Stimulated activated effector memory CD8-positive, alpha-beta T cell treated with anti-CD3 and anti-CD28 coated beads, Interleukin-12 subunit alpha, Interleukin-12 subunit beta, amount 100 ng/mL, for 72 hours (primary cell): ENCODE measurements around the gene HSPB9.
A peak's percentile ranks its signal among the peaks of the same experiment; 100 is the strongest.

Experiments
- ATAC-seq: fragments of 150-1000 bp; cut with Tn5 transposase; 2 replicates; pipeline ENCODE4 v1.10.0; 2021
- DNase-seq, 2 donors: peaks; one replicate each; pipeline ENCODE4 v3.0.0; 2021 to 2022; ENCODE audit warnings: low spot score in 2 of 2
- H3K27ac Mint-ChIP-seq: one replicate; pipeline ENCODE4 v1.8.0; 2022; ENCODE audit warnings: mild to moderate bottlenecking, mixed read lengths
- H3K36me3 Mint-ChIP-seq: one replicate; pipeline ENCODE4 v1.8.0; 2022; ENCODE audit warnings: mild to moderate bottlenecking, mixed read lengths
- H3K4me1 Mint-ChIP-seq: one replicate; pipeline ENCODE4 v1.8.0; 2022; ENCODE audit warnings: mixed read lengths
- H3K4me3 Mint-ChIP-seq: one replicate; pipeline ENCODE4 v1.8.0; 2022; ENCODE audit warnings: mild to moderate bottlenecking, mixed read lengths
- H3K9me3 Mint-ChIP-seq: one replicate; pipeline ENCODE4 v1.8.0; 2022; ENCODE audit warnings: mixed read lengths

Gene HSPB9, protein sequence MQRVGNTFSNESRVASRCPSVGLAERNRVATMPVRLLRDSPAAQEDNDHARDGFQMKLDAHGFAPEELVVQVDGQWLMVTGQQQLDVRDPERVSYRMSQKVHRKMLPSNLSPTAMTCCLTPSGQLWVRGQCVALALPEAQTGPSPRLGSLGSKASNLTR

DNA sequence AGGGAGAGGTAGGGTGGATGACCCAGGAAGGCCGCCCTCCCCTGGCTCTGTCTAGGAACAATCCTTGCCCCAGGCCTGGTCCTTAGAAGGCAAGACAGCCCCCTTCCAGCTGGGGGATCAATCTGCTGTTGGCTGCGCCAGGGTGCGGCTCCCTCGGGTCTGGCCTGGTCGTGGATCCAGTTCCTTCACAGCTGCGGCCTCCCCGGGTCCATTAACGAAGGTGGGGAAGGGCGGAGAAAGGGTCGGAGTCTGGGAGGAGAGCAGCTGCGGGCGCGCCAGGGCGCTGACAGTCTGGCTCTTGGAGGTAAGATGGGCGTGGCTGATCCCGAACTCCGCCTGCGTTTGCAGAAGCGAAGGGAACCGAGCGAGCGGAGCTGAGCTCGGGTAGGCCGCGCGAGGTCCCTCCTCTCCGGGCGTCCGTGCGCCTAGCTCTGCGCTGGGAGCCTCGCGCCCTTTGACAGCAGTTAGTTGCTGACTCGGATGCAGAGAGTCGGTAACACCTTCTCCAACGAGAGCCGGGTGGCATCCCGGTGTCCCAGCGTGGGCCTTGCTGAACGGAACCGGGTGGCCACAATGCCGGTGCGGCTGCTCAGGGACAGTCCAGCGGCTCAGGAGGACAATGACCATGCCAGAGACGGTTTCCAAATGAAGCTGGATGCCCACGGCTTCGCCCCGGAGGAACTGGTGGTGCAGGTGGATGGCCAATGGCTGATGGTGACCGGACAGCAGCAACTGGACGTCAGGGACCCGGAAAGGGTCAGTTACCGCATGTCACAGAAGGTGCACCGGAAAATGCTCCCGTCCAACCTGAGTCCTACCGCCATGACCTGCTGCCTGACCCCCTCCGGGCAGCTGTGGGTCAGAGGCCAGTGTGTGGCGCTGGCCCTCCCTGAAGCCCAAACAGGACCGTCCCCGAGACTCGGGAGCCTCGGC is at the start of gene HSPB9:
Gene HSPB9 (plus strand): TSS at position 434 of the 933 bp plus-strand sequence. CDS start 47 bp downstream, at position 481.
- H3K4me1 Mint-ChIP-seq: peaks cover 29% of the 10 kb centered on the region
- H3K27ac Mint-ChIP-seq: peak within 1 kb of the TSS; percentile 54
- no peaks in the 10 kb centered on the region for H3K9me3 Mint-ChIP-seq
- H3K4me3 Mint-ChIP-seq: peak within 1 kb of the TSS; percentile 68
- H3K36me3 Mint-ChIP-seq: peaks cover 57% of the 10 kb centered on the region
- DNase-seq: no peak
- no peak for ATAC-seq

DNA sequence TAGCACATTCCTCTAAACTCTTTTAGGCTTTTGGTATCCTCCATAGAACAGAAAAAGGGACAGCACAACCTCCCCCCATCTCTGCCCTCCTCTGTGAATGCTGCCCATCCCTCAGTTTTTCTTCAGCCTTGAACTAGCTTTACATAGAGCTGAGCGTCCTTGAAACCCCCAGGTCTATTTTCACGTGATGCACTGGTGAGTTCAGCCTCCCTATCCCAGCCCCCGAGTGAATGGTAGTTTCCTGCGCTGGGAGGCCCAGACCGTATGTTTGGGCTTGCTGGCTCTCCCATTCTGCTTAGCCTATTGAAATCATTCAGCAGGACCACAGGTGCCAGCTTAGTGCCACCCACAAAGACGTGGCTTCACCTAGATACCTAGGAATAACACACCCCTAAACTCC is 46.8 kb upstream of the HSPB9 start:
- H3K36me3 Mint-ChIP-seq: no peaks in the 10 kb centered on the region
- DNase-seq (no peak), ATAC-seq (no peak)
- H3K4me3 Mint-ChIP-seq: no peak overlapping the region
- peaks cover 10% of the 10 kb centered on the region for H3K4me1 Mint-ChIP-seq
- H3K9me3 Mint-ChIP-seq: no peaks in the 10 kb centered on the region
- no peak overlapping the region for H3K27ac Mint-ChIP-seq

DNA sequence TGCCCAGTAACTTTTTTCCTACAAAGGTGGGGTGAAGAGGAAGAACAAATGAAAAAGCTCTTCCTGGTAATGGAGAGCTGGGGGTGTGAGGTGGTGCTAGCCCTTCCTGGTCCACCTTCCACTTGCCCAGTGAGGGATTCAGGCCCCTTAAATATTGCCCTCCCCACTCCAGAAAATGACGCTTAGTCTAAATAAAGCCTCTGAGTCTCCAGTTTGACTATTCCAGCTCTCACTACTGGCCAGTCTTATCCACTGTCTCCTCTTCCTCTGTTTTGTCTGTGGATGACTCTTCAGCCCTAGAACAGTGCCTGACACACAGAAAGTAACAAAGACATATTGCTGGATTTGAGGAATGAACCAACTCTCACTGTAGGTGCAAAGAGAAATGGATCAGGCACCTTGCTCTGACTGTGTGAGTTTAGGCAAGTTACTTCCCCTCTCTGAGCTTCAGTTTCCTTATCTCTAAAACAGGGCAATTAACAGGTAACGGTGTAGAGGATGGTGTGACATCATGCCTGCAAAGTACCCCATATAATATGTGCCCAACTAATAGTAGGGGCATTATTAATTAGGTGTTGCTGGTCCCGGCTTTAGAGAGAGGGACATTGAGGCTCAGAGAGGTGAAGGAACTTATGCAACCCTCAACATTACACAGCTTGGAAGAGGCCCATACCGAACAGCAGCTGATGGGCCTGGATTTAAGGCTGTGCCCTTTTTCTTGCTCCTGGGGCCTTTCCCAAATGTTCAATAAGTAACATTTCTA is 45.6 kb upstream of the HSPB9 start:
- DNase-seq (no peak), ATAC-seq (no peak)
- Mint-ChIP-seq H3K36me3 (no peaks in the 10 kb centered on the region), H3K27ac (no peak overlapping the region), H3K9me3 (no peaks in the 10 kb centered on the region), H3K4me3 (no peak overlapping the region), H3K4me1 (peaks cover 3% of the 10 kb centered on the region)

DNA sequence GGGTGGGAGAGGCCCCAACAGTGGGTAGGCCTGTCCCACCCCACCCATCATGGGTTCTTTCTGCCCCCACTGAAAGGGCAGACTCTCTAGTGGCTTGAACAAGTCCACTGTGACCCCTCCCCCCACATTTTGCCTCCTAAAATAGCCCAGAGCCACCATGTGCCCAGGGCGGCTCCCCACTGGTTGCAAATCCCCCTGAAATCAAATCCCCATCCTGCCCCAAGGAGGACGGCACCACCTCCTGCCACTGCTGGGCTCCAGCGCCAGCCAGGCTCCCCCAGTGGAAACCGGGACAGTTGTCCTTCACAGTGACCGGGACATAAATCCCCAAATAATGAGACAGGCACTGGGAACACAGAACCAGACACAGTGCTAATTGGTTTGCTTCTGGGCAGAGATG is 44.8 kb upstream of the HSPB9 start:
- H3K36me3 Mint-ChIP-seq: no peaks in the 10 kb centered on the region
- no peak overlapping the region for H3K4me3 Mint-ChIP-seq
- no peaks in the 10 kb centered on the region for H3K9me3 Mint-ChIP-seq
- no peak overlapping the region for H3K27ac Mint-ChIP-seq
- H3K4me1 Mint-ChIP-seq: no peaks in the 10 kb centered on the region
- ATAC-seq (no peak), DNase-seq (no peak)

DNA sequence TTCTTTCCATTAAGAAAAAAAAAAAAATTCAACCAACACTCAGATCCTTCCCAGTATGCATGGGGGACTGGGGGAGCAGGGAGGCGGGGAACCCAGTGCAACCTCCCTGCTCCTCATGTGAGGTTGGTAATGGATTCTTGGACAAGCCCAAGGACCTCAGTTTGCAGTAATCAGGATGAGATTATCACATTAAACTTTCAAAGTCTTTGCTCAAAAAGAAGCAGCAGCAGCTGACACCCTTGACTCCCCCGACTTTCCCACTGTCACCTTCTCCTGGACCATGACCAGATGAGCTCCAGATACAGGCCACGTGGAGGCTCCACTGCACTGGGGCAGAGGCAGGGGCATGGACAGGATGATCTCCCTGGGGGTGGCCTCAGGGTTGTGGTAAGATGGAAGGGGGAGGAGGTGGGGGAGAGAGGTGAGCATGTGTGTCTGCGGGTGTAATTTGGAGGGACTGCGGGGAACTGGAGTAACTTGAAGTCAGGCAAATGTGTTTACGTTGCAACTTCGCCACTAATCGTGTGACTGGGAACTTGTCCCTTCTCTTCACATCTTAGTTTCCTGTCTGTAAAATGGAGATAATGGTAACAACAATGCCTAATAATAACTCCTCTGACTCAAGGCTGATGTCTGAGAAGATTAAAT is 44.1 kb upstream of the HSPB9 start:
- Mint-ChIP-seq H3K4me1 (no peaks in the 10 kb centered on the region), H3K27ac (no peak overlapping the region), H3K36me3 (no peaks in the 10 kb centered on the region), H3K9me3 (no peaks in the 10 kb centered on the region), H3K4me3 (no peak overlapping the region)
- DNase-seq (no peak), ATAC-seq (no peak)

DNA sequence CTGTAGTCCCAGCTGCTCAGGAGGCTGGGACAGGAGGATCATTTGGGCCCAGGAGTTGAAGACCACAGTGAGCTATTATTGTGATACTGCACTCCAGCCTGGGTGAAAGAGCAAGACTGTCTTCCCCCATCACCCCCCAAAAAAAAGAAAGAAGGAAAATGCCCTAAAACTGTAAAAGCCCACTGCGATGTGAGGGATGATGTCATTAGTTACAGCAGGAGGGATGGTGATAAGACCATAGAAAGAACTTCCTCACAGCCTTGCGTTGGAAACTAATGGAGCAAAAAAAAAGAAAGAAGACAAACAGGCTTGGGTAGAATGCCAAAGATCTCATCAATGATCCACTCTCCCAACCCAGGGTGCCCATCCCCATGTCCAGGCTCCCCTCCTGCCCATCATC is 43.1 kb upstream of the HSPB9 start:
- Mint-ChIP-seq H3K4me1 (no peaks in the 10 kb centered on the region), H3K27ac (no peak overlapping the region), H3K9me3 (no peaks in the 10 kb centered on the region), H3K4me3 (no peak overlapping the region), H3K36me3 (no peaks in the 10 kb centered on the region)
- no peak for DNase-seq
- ATAC-seq: no peak

DNA sequence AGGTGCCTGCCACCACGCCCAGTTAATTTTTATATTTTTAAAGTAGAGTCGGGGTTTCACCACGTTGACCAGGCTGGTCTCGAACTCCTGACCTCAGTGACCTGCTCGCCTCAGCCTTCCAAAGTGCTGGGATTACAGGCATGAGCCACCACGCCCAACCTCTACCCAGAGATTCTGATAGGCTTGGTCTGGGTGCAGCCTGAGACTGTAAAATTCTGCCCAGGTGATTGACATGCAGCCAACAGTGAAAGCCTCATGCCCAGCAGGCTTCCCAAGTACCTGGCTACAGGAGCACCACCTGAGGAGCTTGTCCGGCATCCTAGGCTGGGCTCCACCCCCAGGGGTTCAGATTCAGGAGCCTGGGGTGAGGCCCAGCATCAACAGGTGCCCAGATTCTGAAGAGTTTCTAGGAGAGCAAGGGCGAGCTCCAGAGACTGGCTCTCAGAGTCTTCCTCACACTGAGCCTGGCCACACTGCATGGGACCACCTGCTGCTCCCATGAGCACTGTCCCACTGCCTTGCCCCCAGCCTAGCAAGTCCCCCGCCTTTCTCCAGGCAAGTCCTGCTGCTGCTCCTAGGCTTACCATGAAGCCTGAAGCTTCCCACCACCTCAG is 41.0 kb upstream of the HSPB9 start:
- peak; percentile 19 for ATAC-seq
- no peak for DNase-seq
- H3K4me1 Mint-ChIP-seq: no peaks in the 10 kb centered on the region
- H3K36me3 Mint-ChIP-seq: no peaks in the 10 kb centered on the region
- no peaks in the 10 kb centered on the region for H3K9me3 Mint-ChIP-seq
- no peak overlapping the region for H3K4me3 Mint-ChIP-seq
- H3K27ac Mint-ChIP-seq: no peak overlapping the region

DNA sequence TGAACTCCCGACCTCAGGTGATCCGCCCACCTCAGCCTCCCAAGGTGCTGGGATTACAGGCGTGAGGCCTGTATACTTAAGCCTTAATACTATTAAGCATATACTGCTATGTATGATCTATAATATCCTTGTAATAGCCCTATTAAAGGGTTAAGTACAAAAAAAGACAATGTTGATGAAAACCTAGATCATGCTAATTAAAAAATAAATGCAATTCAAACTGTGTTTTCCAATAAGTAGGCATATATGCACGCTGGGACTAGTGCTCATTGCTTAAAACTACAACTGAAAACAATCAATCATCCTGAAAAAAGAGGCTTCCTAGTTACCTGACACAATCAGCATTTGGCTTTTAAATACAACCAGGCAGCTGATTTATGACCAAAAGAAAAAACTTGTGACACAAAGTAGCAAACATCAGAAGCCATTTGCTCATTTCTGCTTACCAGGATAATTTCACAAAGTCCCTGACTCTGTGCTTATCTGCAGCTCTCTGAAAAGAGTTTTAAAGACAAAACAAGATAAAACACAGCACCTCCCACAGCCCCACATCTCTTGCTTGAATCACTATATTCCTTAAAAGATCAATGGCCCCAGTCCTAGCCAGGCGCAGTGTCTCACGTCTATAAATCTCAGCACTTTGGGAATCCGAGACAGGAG is 35.4 kb upstream of the HSPB9 start:
- H3K27ac Mint-ChIP-seq: no peak overlapping the region
- no peaks in the 10 kb centered on the region for H3K36me3 Mint-ChIP-seq
- no peak overlapping the region for H3K4me3 Mint-ChIP-seq
- no peaks in the 10 kb centered on the region for H3K4me1 Mint-ChIP-seq
- no peak for ATAC-seq
- no peaks in the 10 kb centered on the region for H3K9me3 Mint-ChIP-seq
- no peak for DNase-seq

DNA sequence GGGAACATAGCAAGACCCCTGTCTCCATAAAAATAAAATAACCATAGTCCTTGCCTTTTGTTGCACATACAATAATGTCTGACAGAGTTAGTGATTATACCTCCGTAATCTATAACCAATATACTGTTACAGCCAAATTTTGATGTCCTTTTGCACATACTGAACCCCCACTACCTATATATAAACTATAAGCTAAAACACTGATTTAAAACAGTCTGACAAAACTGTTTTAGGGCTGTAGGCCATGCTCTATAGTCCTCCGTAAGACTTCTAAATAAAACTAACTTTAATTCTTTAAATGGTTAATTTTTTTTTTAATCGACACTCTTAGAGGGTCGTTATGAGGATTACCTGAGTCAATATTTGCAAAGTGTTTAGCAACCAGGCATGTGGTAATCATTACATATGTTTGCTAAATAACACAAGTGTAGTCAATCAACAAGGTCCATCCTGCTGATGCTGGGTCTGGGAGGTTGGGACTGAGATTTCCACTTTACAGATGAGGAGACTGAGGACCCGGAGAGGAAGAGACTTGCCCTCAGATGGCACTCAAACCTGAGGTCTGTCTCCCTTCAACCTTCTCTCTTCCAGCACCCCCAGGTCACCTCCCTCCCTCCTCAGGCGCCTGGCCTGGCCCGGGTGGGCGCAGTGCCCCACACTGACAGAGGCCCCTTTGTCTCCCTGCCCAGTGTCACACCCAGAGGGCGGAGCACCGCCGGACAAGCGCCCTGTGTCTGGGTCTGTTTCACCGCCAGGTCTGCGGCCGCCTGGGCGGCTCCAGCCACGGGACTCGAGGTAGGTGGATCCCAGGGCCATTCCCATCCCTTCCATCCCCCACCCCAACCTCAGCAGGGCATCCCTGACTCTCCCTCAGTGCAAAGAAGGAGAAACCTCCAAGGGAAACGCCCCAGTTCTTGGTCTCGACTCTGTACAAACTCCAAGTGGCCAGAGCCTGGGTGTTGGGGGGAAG is 34.6 kb upstream of the HSPB9 start:
- Mint-ChIP-seq H3K36me3 (no peaks in the 10 kb centered on the region), H3K4me3 (no peak overlapping the region), H3K4me1 (no peaks in the 10 kb centered on the region), H3K27ac (no peak overlapping the region), H3K9me3 (no peaks in the 10 kb centered on the region)
- DNase-seq (no peak), ATAC-seq (no peak)

DNA sequence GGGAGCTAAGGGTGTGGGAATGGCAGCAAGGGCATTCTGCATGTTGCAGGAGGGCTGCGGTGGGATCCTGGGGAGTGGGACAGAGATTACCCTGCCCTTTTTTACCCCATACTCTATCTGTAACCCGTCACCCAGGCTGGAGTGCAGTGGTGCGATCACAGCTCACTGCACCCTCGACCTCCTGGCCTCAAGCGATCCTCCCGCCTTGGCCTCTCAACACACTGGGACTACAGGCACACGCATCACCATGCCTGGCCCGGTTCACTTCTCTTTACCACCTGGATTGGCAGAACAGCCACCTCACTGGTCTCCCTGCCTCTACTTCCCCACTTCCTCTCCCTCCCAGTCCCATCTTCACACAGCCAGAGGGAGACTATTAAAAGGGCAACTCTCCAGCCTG is 33.9 kb upstream of the HSPB9 start:
- Mint-ChIP-seq H3K9me3 (no peaks in the 10 kb centered on the region), H3K27ac (no peak overlapping the region), H3K4me1 (no peaks in the 10 kb centered on the region), H3K4me3 (no peak overlapping the region), H3K36me3 (no peaks in the 10 kb centered on the region)
- DNase-seq (no peak), ATAC-seq (no peak)

DNA sequence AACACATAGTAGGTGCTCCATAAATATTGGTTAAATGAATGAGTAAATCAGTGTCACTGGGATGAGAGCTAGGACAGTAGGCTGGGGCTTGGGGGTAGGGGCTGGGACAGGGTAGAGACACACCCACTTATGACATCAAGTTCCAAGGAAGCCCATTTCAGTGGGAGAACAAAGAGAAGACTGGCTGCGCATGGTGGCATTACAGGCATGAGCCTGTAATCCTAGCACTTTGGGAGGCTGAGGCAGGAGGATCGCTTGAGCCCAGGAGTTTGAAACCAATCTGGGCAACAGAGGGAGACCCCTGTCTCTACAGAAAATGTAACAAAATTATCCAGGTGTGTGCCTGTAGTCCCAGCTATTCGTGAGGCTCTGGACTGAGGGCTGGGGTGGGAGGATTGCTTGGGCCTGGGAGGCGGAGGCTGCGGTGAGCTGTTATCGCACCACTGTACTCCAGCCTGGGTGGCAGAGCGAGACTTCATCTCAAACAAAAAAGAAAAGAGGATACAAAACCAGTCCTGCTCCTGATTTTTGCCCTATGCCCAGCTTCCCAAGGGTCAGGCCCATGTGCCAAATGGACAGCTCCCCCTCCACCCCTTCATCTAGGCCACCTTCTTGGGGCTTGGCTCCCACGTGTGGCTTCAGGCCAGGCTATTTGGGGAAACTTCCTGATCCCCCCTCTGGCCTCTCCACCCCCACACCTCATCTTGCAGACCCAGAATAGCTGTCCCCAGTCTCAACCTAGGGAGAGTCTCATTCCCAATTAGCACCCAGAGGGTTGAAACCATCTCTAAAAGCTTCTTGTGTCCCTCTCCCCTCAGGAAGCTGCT is 31.4 kb upstream of the HSPB9 start:
- Mint-ChIP-seq H3K9me3 (no peaks in the 10 kb centered on the region), H3K36me3 (no peaks in the 10 kb centered on the region), H3K4me1 (no peaks in the 10 kb centered on the region)

DNA sequence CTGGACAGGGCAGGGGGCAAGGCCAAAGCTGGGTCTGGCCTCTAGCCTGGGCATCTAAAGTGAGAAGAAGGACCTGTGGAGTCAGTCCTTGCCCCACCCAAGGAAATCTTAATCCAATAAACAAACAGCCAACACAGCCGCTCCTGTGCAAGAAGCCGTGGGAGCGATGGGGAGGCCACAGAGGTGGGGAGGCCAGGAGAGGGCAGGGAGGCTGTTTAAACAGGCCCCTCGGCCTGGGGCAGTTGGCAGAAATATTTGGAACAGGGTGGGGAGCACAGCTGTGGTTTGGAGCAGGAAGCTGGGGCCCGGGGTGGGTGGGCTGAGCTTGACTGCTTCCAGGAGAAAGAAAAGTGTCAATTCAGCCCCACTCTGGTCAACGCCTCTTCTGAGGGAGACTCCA is 29.7 kb upstream of the HSPB9 start:
- peaks cover 6% of the 10 kb centered on the region for H3K4me1 Mint-ChIP-seq
- no peaks in the 10 kb centered on the region for H3K36me3 Mint-ChIP-seq
- peak overlapping the region; percentile 34 for H3K27ac Mint-ChIP-seq
- H3K4me3 Mint-ChIP-seq: no peak overlapping the region
- ATAC-seq (no peak), DNase-seq (no peak)
- H3K9me3 Mint-ChIP-seq: no peaks in the 10 kb centered on the region

More for the DNA sequence above, 31.4 kb upstream of the HSPB9 start:
- no peak for ATAC-seq
- DNase-seq: no peak
- H3K27ac Mint-ChIP-seq: no peak overlapping the region
- no peak overlapping the region for H3K4me3 Mint-ChIP-seq
